ENCODE measurements around the gene ANO7.

GRCh38 chr2:241182126-241182525, 6.4 kb upstream of the ANO7 start:
- TF ChIP-seq CTCF (IDR thresholded peaks at IDR 0.05; ENCODE audit: borderline replicate concordance, extremely low read depth, low read length, poor library complexity, severe bottlenecking) (no peak), EZH2 (IDR thresholded peaks at IDR 0.05; ENCODE audit: borderline replicate concordance, low read depth, low read length, severe bottlenecking) (no peak)

Data from DND-41 (cell line).